Medulla oblongata (tissue), 1 donor: ENCODE measurements around the gene CARHSP1.
"Not testable (repeated sequence)": the region's sequence is repeated elsewhere in the genome, so short reads cannot be mapped to it uniquely, and the experiment has no call there.

Experiments used
- DNase-seq: peaks from one replicate; pipeline ENCODE4 v3.0.0-alpha.2; 2015; ENCODE audit errors: extremely low spot score

CARHSP1 gene

DNA sequence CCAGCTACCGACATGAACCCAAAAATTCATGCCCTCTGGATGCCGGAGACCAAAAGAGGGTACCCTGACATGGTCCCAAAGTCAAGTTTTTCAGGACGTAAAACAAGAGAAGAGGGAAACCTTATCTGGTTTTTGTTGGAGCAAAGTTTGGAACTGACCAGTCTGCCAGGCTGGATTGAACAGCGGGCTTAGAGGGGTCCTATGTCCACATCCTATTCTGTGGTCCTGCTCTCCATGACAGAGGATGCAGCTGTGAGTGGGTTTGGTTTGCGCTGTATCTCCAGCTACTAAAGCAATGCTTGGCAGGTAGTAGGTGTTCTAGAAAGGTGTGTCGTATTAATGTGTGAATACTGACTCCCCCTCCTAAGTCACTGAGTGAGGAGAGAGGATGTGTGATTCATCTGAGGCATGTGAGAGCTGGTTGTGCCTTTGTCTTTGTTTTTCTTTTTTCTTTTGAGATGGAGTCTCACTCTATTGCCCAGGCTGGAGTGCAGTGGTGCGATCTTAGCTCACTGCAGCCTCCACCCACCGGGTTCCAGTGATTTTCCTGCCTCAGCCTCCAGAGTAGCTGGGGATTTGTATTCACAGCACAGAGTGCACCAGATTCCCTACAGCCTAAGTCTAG is 40.2 kb downstream of the CARHSP1 start:
- DNase-seq = no peak

GRCh38 chr16:8826278-8826879 is 42.4 kb downstream of the CARHSP1 start:
- no peak for DNase-seq

DNA sequence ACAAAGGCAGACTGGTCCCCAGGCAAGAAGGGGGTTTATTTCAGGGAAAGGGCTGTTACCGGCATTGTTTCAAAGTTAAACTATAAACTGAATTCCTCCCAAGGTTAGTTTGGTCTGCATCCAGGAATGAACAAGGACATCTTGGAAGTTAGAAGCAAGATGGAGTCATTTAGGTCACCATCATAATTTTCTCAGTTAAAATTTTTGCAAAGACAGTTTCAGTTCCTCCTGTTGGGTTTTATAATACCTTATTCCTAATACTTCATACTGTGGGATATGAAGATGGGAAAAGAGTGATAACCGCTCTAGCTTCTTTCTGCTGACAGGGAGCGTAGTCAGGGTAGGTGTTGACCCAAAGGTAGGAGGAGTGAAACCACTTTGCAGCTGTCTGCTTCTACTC is 46.4 kb downstream of the CARHSP1 start:
- DNase-seq = no peak

GRCh38 chr16:8819411-8820034 is 49.3 kb downstream of the CARHSP1 start:
- no peak for DNase-seq

GRCh38 chr16:8818504-8819270 is 50.1 kb downstream of the CARHSP1 start:
- DNase-seq = no peak

DNA sequence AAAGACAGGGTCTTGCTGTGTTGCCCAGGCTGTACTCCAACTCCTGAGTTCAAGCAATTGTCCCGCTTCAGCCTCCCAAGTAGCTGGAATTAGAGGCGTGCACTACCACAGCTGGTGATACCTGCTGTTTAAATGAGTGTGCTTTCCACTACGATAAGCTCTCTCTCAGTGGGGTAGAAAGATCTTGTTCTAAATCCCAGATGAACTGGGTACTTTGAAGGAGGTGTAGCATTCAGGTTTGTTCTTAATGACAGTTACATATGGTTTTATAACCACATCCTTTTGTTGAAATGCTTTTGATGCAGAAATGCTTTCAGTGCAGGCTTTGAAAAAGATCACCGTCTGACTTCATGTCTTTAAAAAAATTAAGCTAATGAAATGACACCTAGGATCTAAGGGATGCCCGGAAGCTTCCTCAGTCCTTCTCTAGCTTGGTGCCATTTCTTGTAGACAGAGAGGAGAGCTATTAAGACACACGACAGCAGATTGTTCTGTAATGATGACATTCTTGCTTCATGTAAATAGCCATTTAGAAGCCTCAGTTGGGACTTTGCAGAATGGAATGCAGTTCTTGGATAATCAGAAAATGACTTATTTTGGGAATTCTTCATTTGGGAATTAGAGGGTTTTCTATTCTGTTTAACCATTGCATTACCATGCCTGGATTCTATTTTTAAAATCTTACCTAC is 51.7 kb downstream of the CARHSP1 start:
- no peak for DNase-seq

DNA sequence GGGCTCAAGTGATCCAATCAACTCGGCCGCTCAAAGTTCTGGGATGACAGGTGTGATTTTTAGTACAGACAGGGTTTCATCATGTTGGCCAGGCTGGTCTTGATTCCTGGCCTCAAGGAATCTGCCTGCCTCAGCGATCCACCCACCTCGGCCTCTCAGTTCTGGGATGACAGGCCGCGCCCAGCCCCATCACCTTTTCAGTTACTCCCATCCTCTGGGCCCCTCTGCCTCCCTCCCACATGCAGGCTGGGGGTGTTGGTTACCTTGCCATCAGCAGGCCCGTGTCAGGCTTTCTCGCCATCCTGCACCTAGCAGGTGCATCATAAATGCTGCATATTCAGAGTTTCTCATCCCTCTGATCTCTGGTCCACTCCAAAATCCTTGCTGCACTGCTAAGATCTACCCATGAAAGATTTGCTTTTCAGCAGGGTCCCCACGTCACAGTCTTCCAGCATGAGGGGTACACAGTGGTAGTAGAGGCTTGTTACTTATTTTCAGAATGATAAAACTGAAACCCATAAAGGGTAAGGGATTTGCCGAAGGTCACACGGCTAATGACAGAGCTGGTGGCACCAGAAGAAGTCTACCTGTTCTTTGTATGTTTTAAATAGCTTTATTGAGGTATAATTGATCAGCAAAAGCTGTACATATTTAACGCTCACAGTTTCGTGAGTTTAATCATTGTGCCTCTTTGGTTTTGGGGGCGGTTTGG is 54.6 kb downstream of the CARHSP1 start:
- no peak for DNase-seq

GRCh38 chr16:8812162-8812843 is 56.5 kb downstream of the CARHSP1 start:
- DNase-seq = no peak

- DNase-seq = no peak
Observed at GRCh38 chr16:8808613-8809353, 60.0 kb downstream of the CARHSP1 start.

DNA sequence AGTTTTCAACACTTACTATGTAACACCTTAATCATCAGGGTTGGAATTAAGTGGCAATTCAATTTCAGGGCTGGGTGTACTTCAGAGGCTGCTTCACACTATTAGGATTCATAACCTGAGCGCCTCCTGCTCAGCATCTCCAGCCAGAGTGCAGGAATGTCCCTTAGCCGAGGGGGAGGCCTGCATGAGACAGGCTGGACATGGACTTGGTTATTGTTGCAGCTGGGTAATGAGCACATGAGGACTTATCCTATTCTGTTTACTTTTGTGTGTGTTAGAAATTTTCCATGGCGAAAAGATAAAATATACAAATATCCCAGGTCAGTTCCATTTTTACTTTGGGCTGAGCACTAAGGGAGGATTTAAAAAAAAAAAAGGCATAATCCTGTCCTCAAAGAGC is 60.8 kb downstream of the CARHSP1 start:
- no peak for DNase-seq

- no peak for DNase-seq
Observed at GRCh38 chr16:8807189-8807588, 61.6 kb downstream of the CARHSP1 start.

GRCh38 chr16:8806272-8806983 is 62.4 kb downstream of the CARHSP1 start:
- no peak for DNase-seq

- no peak for DNase-seq
Observed at GRCh38 chr16:8804313-8804712, 64.5 kb downstream of the CARHSP1 start.

DNA sequence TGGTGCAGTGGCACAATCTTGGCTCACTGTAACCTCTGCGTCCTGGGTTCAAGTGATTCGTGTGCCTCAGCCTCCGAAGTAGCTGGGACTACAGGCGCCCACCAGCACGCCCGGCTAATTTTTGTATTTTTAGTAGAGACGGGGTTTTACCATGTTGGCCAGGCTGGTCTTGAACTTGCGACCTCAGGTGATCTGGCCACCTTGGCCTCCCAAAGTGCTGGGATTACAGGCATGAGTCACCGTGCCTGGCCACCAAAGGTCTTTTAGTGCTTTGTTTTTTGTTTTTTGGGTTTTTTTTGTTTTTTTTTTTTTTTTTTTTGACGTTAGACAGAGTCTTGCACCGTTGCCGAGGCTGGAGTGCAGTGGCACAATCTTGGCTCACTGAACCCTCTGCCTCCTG is 65.1 kb downstream of the CARHSP1 start:
- DNase-seq = not testable (repeated sequence)
